ENCODE data around the gene KAT2A. TPM values are rescaled to one million over a fixed set of nuclear protein-coding genes. Genes with fewer than 3 reads are reported as not detected.

KAT2A gene
- total RNA-seq, 1 donor from 2014 or later, result 10.3 TPM

GRCh38 chr17:42094375-42095069, 26.6 kb downstream of the KAT2A start:
- TF ChIP-seq CTCF (IDR thresholded peaks at IDR 0.05; ENCODE audit: insufficient read depth, low read length, severe bottlenecking), result no peak
- DNase-seq (ENCODE audit: low read depth) (no peak), FAIRE-seq (no peak)
- Histone ChIP-seq H3K27me3 (ENCODE audit: control insufficient read depth, insufficient read depth, low read length) (peaks cover 17% of the 10 kb centered on the region), H3K36me3 (ENCODE audit: control insufficient read depth, insufficient read depth, low read length) (no peaks in the 10 kb centered on the region), H3K4me3 (ENCODE audit: low read depth, low read length) (no peak overlapping the region)

GRCh38 chr17:42092939-42093338, 28.2 kb downstream of the KAT2A start:
- no peaks in the 10 kb centered on the region for H3K36me3 ChIP-seq (ENCODE audit: control insufficient read depth, insufficient read depth, low read length)
- FAIRE-seq (no peak), DNase-seq (ENCODE audit: low read depth) (no peak)
- no peak for TF ChIP-seq CTCF (IDR thresholded peaks at IDR 0.05; ENCODE audit: insufficient read depth, low read length, severe bottlenecking)
- H3K4me3 ChIP-seq (ENCODE audit: low read depth, low read length), result no peak overlapping the region
- H3K27me3 ChIP-seq (ENCODE audit: control insufficient read depth, insufficient read depth, low read length), result peaks cover 15% of the 10 kb centered on the region

- TF ChIP-seq CTCF (IDR thresholded peaks at IDR 0.05; ENCODE audit: insufficient read depth, low read length, severe bottlenecking), result no peak
- FAIRE-seq, result no peak
- no peak for DNase-seq (ENCODE audit: low read depth)
- Histone ChIP-seq H3K36me3 (ENCODE audit: control insufficient read depth, insufficient read depth, low read length) (no peaks in the 10 kb centered on the region), H3K4me3 (ENCODE audit: low read depth, low read length) (no peak overlapping the region), H3K27me3 (ENCODE audit: control insufficient read depth, insufficient read depth, low read length) (peaks cover 4% of the 10 kb centered on the region)
Measured at GRCh38 chr17:42090964-42091790, 30.0 kb downstream of the KAT2A start.

- Histone ChIP-seq H3K36me3 (ENCODE audit: control insufficient read depth, insufficient read depth, low read length) (no peaks in the 10 kb centered on the region), H3K27me3 (ENCODE audit: control insufficient read depth, insufficient read depth, low read length) (peaks cover 4% of the 10 kb centered on the region), H3K4me3 (ENCODE audit: low read depth, low read length) (no peak overlapping the region)
- FAIRE-seq (no peak), DNase-seq (ENCODE audit: low read depth) (no peak)
- TF ChIP-seq CTCF (IDR thresholded peaks at IDR 0.05; ENCODE audit: insufficient read depth, low read length, severe bottlenecking), result no peak
Measured at GRCh38 chr17:42088736-42089135, 32.4 kb downstream of the KAT2A start.

- no peak for DNase-seq (ENCODE audit: low read depth)
- TF ChIP-seq CTCF (IDR thresholded peaks at IDR 0.05; ENCODE audit: insufficient read depth, low read length, severe bottlenecking), result no peak
- Histone ChIP-seq H3K36me3 (ENCODE audit: control insufficient read depth, insufficient read depth, low read length) (no peaks in the 10 kb centered on the region), H3K4me3 (ENCODE audit: low read depth, low read length) (no peak overlapping the region), H3K27me3 (ENCODE audit: control insufficient read depth, insufficient read depth, low read length) (peaks cover 4% of the 10 kb centered on the region)
- FAIRE-seq, result no peak
Measured at GRCh38 chr17:42087736-42088705, 33.1 kb downstream of the KAT2A start.
